NK-92 (cell line): ENCODE measurements around the gene SLAMF7.
"Not testable (repeated sequence)": the region's sequence is repeated elsewhere in the genome, so short reads cannot be mapped to it uniquely, and the experiment has no call there.

ENCODE experiments used
- DNase-seq: peaks from one replicate; lab custom pipeline; 2025; ENCODE audit not compliant: unreplicated experiment; lab: John Stamatoyannopoulos, UW

The SLAMF7 gene

GRCh38 chr1:160739098-160739511, at the start of gene SLAMF7:
Gene SLAMF7 (plus strand): TSS chr1:160739247. CDS start chr1:160739302, 55 bp downstream.
- no peak for DNase-seq

- not testable (repeated sequence) for DNase-seq
These were observed 46.7 kb upstream of the SLAMF7 start for GRCh38 chr1:160692390-160692789.

- no peak for DNase-seq
These were observed 36.9 kb upstream of the SLAMF7 start for GRCh38 chr1:160702100-160702499.

- no peak for DNase-seq
These were observed 34.8 kb upstream of the SLAMF7 start for GRCh38 chr1:160704250-160704649.

GRCh38 chr1:160705212-160705621, 33.8 kb upstream of the SLAMF7 start:
- not testable (repeated sequence) for DNase-seq

GRCh38 chr1:160705742-160706141, 33.3 kb upstream of the SLAMF7 start:
- no peak for DNase-seq

- no peak for DNase-seq
These were observed 32.4 kb upstream of the SLAMF7 start for GRCh38 chr1:160706526-160707235.

- DNase-seq: no peak
These were observed 31.6 kb upstream of the SLAMF7 start for GRCh38 chr1:160707236-160708064.

GRCh38 chr1:160708118-160708517, 30.9 kb upstream of the SLAMF7 start:
- no peak for DNase-seq

- DNase-seq: no peak
These were observed 30.2 kb upstream of the SLAMF7 start for GRCh38 chr1:160708801-160709200.

GRCh38 chr1:160709715-160710114, 29.3 kb upstream of the SLAMF7 start:
- no peak for DNase-seq

- DNase-seq: no peak
These were observed 28.4 kb upstream of the SLAMF7 start for GRCh38 chr1:160710517-160711252.

GRCh38 chr1:160711276-160711601, 27.8 kb upstream of the SLAMF7 start:
- no peak for DNase-seq

GRCh38 chr1:160711602-160712311, 27.3 kb upstream of the SLAMF7 start, which contains the start of gene CD48:
Gene CD48 (minus strand): TSS chr1:160711822. CDS start chr1:160711763, 59 bp downstream.
- no peak for DNase-seq

- DNase-seq: not testable (repeated sequence)
These were observed 26.4 kb upstream of the SLAMF7 start for GRCh38 chr1:160712525-160713080.

- DNase-seq: no peak
These were observed 25.9 kb upstream of the SLAMF7 start for GRCh38 chr1:160713161-160713560.

GRCh38 chr1:160714034-160714648, 24.9 kb upstream of the SLAMF7 start:
- DNase-seq: not testable (repeated sequence)

GRCh38 chr1:160716013-160716412, 23.0 kb upstream of the SLAMF7 start:
- no peak for DNase-seq

GRCh38 chr1:160717306-160717705, 21.7 kb upstream of the SLAMF7 start:
- DNase-seq: no peak

GRCh38 chr1:160718210-160718609, 20.8 kb upstream of the SLAMF7 start:
- DNase-seq: no peak
